ENCODE measurements around the gene KATNAL1. TPM values are rescaled to one million over a fixed set of nuclear protein-coding genes. Genes with fewer than 3 reads are reported as not detected.
A peak's percentile ranks its signal among the peaks of the same experiment; 100 is the strongest.

The KATNAL1 gene
- total RNA-seq, 1 donor = 15.9 TPM

- no peak overlapping the region for H3K4me2 ChIP-seq (ENCODE audit: insufficient read depth, low read length)
- peaks cover 10% of the 10 kb centered on the region for H3K4me1 ChIP-seq (ENCODE audit: insufficient read depth, low read length)
- TF ChIP-seq CTCF (IDR thresholded peaks at IDR 0.05; ENCODE audit: extremely low read depth, low read depth, low read length) = no peak
- no peaks in the 10 kb centered on the region for H3K9me3 ChIP-seq (ENCODE audit: low read depth, low read length)
- no peaks in the 10 kb centered on the region for H3K79me2 ChIP-seq (ENCODE audit: insufficient read depth, low read length)
- no peak overlapping the region for H2AFZ ChIP-seq (ENCODE audit: low read length)
- no peak for DNase-seq (ENCODE audit: insufficient read length, low spot score, missing footprints)
- H3K27me3 ChIP-seq (ENCODE audit: insufficient read depth, low read length) = no peaks in the 10 kb centered on the region
- no peaks in the 10 kb centered on the region for H3K36me3 ChIP-seq (ENCODE audit: insufficient read depth, low read length)
- H3K4me3 ChIP-seq (ENCODE audit: insufficient read depth, low read length) = no peak overlapping the region
- no peaks in the 10 kb centered on the region for H4K20me1 ChIP-seq (ENCODE audit: insufficient read depth, low read length)
- no peak overlapping the region for H3K27ac ChIP-seq (ENCODE audit: low read depth, low read length)
Measured at GRCh38 chr13:30156270-30156669, 151.1 kb downstream of the KATNAL1 start.

DNA sequence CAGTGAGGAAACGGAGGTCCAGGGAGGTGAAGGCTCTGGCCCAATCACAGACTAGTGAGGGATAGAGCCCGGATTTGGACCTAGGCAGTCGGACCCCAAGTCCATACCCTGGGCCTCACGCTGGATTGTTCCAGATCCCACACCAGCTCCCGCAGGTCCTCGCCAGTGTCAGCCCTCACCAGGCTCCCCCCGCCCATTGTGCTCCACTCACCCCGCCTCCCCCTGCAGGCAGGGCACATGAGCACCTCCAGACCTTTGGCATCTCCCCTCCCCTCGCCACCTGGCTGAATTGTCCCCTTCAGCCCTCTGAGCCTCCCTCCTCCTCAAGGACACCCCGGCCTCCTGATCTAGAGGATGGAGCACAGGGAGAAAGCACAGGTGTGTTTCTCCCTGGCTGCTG is 152.4 kb downstream of the KATNAL1 start:
- no peak for DNase-seq (ENCODE audit: insufficient read length, low spot score, missing footprints)
- Histone ChIP-seq H2AFZ (ENCODE audit: low read length) (no peak overlapping the region), H3K4me3 (ENCODE audit: insufficient read depth, low read length) (no peak overlapping the region), H3K36me3 (ENCODE audit: insufficient read depth, low read length) (no peaks in the 10 kb centered on the region), H3K27ac (ENCODE audit: low read depth, low read length) (no peak overlapping the region), H3K79me2 (ENCODE audit: insufficient read depth, low read length) (no peaks in the 10 kb centered on the region), H3K27me3 (ENCODE audit: insufficient read depth, low read length) (no peaks in the 10 kb centered on the region), H3K4me1 (ENCODE audit: insufficient read depth, low read length) (peaks cover 10% of the 10 kb centered on the region), H4K20me1 (ENCODE audit: insufficient read depth, low read length) (no peaks in the 10 kb centered on the region), H3K9me3 (ENCODE audit: low read depth, low read length) (no peaks in the 10 kb centered on the region), H3K4me2 (ENCODE audit: insufficient read depth, low read length) (no peak overlapping the region)
- TF ChIP-seq CTCF (IDR thresholded peaks at IDR 0.05; ENCODE audit: extremely low read depth, low read depth, low read length) = no peak

- no peak overlapping the region for H3K27ac ChIP-seq (ENCODE audit: low read depth, low read length)
- no peaks in the 10 kb centered on the region for H3K27me3 ChIP-seq (ENCODE audit: insufficient read depth, low read length)
- H3K4me2 ChIP-seq (ENCODE audit: insufficient read depth, low read length) = no peak overlapping the region
- no peak for DNase-seq (ENCODE audit: insufficient read length, low spot score, missing footprints)
- TF ChIP-seq CTCF (IDR thresholded peaks at IDR 0.05; ENCODE audit: extremely low read depth, low read depth, low read length) = no peak
- no peaks in the 10 kb centered on the region for H3K36me3 ChIP-seq (ENCODE audit: insufficient read depth, low read length)
- H3K9me3 ChIP-seq (ENCODE audit: low read depth, low read length) = no peaks in the 10 kb centered on the region
- H3K4me1 ChIP-seq (ENCODE audit: insufficient read depth, low read length) = peaks cover 7% of the 10 kb centered on the region
- no peaks in the 10 kb centered on the region for H4K20me1 ChIP-seq (ENCODE audit: insufficient read depth, low read length)
- no peak overlapping the region for H2AFZ ChIP-seq (ENCODE audit: low read length)
- H3K4me3 ChIP-seq (ENCODE audit: insufficient read depth, low read length) = no peak overlapping the region
- H3K79me2 ChIP-seq (ENCODE audit: insufficient read depth, low read length) = no peaks in the 10 kb centered on the region
Measured at GRCh38 chr13:30154531-30154930, 152.8 kb downstream of the KATNAL1 start.

DNA sequence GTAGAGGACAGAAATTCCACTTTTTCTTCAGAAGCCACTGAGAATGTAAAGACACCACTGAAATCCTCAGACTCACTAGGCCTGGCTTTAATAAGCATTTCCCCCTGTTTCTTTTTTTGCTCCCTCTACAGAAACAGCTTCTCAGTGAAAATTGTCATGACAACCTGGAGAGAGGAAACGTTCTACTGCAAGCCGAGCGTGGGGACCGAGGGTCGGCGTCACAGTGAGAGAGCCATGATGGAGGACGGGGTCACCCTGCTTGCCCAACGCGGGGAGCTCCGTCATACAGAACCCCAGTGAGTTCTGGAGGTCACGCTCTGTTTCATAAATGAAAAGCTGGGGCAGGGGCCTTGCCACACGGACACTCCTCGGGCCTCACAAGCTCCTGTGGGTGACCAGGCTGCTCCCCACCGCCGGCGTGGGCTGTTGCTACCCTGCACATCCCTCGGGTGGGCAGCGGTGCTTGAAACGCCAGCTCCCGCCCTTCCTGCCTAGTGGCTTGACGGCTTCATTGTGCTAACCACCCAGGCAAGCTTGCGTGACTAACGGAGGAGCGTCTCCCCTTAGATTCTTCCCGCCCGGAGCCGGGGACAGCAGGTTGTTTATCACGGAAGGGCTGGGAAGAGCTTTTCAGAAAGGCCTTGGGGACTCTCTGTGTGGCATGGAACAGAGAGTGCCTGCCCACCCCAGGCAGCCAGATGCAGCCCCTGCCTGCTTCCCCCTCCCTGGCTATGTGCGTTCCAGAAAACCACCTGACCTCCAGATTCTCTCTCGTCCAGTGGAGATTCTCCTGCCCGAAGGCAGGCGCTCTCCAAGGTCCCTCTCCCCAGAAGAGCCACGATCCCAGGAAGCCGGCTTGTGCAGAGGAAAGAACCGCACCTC is 153.6 kb downstream of the KATNAL1 start:
- no peaks in the 10 kb centered on the region for H4K20me1 ChIP-seq (ENCODE audit: insufficient read depth, low read length)
- H3K36me3 ChIP-seq (ENCODE audit: insufficient read depth, low read length) = no peaks in the 10 kb centered on the region
- DNase-seq (ENCODE audit: insufficient read length, low spot score, missing footprints) = peak; percentile 68
- H3K9me3 ChIP-seq (ENCODE audit: low read depth, low read length) = no peaks in the 10 kb centered on the region
- TF ChIP-seq CTCF (IDR thresholded peaks at IDR 0.05; ENCODE audit: extremely low read depth, low read depth, low read length) = no peak
- H3K27me3 ChIP-seq (ENCODE audit: insufficient read depth, low read length) = no peaks in the 10 kb centered on the region
- no peak overlapping the region for H3K4me3 ChIP-seq (ENCODE audit: insufficient read depth, low read length)
- H3K4me2 ChIP-seq (ENCODE audit: insufficient read depth, low read length) = no peak overlapping the region
- no peak overlapping the region for H2AFZ ChIP-seq (ENCODE audit: low read length)
- H3K27ac ChIP-seq (ENCODE audit: low read depth, low read length) = no peak overlapping the region
- H3K4me1 ChIP-seq (ENCODE audit: insufficient read depth, low read length) = no peaks in the 10 kb centered on the region
- no peaks in the 10 kb centered on the region for H3K79me2 ChIP-seq (ENCODE audit: insufficient read depth, low read length)

Measured in osteoblast (primary cell).